OCI-LY7 (cell line): Measurements from ENCODE around the gene CNTNAP5. TPM values are rescaled to one million over a fixed set of nuclear protein-coding genes. Genes with fewer than 3 reads are reported as not detected.

ENCODE experiments used
- BruUV-seq: library from RNA; stranded (reverse); fragments of 400-500 nt; replicated peaks from 2 replicates; lab custom pipeline; 2021; lab: Mats Ljungman, UMichigan
- CTCF ChIA-PET: fragments of 300-600 bp; sonication (Branson Sonifier 250); formaldehyde crosslinking; loops from one replicate; lab custom pipeline; 2022; ENCODE audit warnings: antibody characterized with exemption; ENCODE audit not compliant: unreplicated experiment; lab: Charles Lee
- POLR2A ChIA-PET: fragments of 300-600 bp; sonication (Branson Sonifier 250); formaldehyde crosslinking; loops from one replicate; lab custom pipeline; 2022; ENCODE audit warnings: antibody characterized with exemption; lab: Charles Lee
- DNase-seq: peaks from one replicate; pipeline ENCODE4 v3.0.0-alpha.2; 2015; ENCODE audit warnings: low spot score
- H2AFZ ChIP-seq: fragments of 200-600 bp; sonication (generic), shearing (Covaris generic); 2 replicates; pipeline ENCODE4 v1.6.1; 2014; ENCODE audit warnings: mild to moderate bottlenecking, antibody characterized with exemption, low read length, moderate library complexity
- H3K27ac ChIP-seq: fragments of 200-600 bp; sonication (generic); 2 replicates; pipeline ENCODE4 v1.5.1; 2014; ENCODE audit warnings: mixed run types, low read depth, mild to moderate bottlenecking, moderate library complexity, low read length, inconsistent platforms; ENCODE audit not compliant: poor library complexity, severe bottlenecking
- H3K36me3 ChIP-seq: fragments of 200-600 bp; sonication (generic); 2 replicates; pipeline ENCODE4 v1.6.1; 2014; ENCODE audit warnings: mild to moderate bottlenecking, antibody characterized with exemption, low read length, moderate library complexity, mixed read lengths; ENCODE audit not compliant: insufficient read depth
- H3K4me1 ChIP-seq: fragments of 200-600 bp; sonication (generic); 2 replicates; pipeline ENCODE4 v1.5.1; 2014; ENCODE audit warnings: mild to moderate bottlenecking, low read length; ENCODE audit not compliant: insufficient read depth, poor library complexity, severe bottlenecking
- H3K4me2 ChIP-seq: fragments of 200-600 bp; sonication (generic); 2 replicates; pipeline ENCODE4 v1.6.1; 2014; ENCODE audit warnings: mild to moderate bottlenecking, low read length
- H3K4me3 ChIP-seq: fragments of 200-600 bp; sonication (generic); 2 replicates; pipeline ENCODE4 v1.5.1; 2014; ENCODE audit warnings: mild to moderate bottlenecking, low read depth, low read length; ENCODE audit not compliant: poor library complexity, severe bottlenecking
- H3K79me2 ChIP-seq: fragments of 200-600 bp; sonication (generic); 2 replicates; pipeline ENCODE4 v1.6.1; 2016; ENCODE audit warnings: low read depth, mild to moderate bottlenecking, low read length, moderate library complexity, mixed read lengths; ENCODE audit not compliant: insufficient read depth
- H3K9me2 ChIP-seq: fragments of 200-600 bp; sonication (generic); 2 replicates; pipeline ENCODE4 v1.6.1; 2016; ENCODE audit warnings: mild to moderate bottlenecking, low read length, mixed read lengths; ENCODE audit not compliant: insufficient read depth
- H3K9me3 ChIP-seq: fragments of 200-600 bp; sonication (generic); 2 replicates; pipeline ENCODE4 v1.6.1; 2014; ENCODE audit warnings: mild to moderate bottlenecking, mixed run types, low read length, mixed read lengths
- H4K20me1 ChIP-seq: fragments of 200-600 bp; sonication (generic); 2 replicates; pipeline ENCODE4 v1.6.1; 2014; ENCODE audit warnings: mild to moderate bottlenecking, antibody characterized with exemption, low read length, moderate library complexity, mixed read lengths; ENCODE audit not compliant: insufficient read depth
- CTCF ChIP-seq: fragments of 200-600 bp; sonication (generic); conservative IDR thresholded peaks from 2 replicates; pipeline ENCODE4 v1.5.1; 2014; ENCODE audit warnings: mild to moderate bottlenecking, antibody characterized with exemption, low read length, moderate library complexity, mixed read lengths
- EZH2phosphoT487 ChIP-seq: fragments of 200-600 bp; sonication (generic); IDR thresholded peaks from 2 replicates; pipeline ENCODE4 v1.6.1; 2018; ENCODE audit warnings: low read depth, borderline replicate concordance, mild to moderate bottlenecking, mixed run types, antibody characterized with exemption, low read length, moderate library complexity, mixed read lengths
- intact Hi-C: fragments of 100-400 bp; cut with micrococcal nuclease; formaldehyde crosslinking; loops from one replicate; pipeline ENCODE4 v1.10.0; 2022; ENCODE audit not compliant: unreplicated experiment
- total RNA-seq, 2 experiments: library from RNA; depleted of rRNA in 1 of 2; stranded (reverse); fragments of >200 nt in 1 of 2; shearing (Covaris generic) in 1 of 2; gene quantifications; 2 replicates each; pipeline ENCODE4 v1.2.3, GENCODE V29; 2014 to 2022

CNTNAP5 gene
- total RNA-seq, 2 experiments from 2014 or later: not detected

GRCh38 chr2:124533226-124533954 lies 508.3 kb downstream of the CNTNAP5 start:
- TF ChIP-seq CTCF: no peak
- no peak for TF ChIP-seq EZH2phosphoT487
- H3K4me3 ChIP-seq: no peak overlapping the region
- no peak overlapping the region for H3K4me2 ChIP-seq
- no peaks in the 10 kb centered on the region for H3K9me3 ChIP-seq
- no peaks in the 10 kb centered on the region for H3K79me2 ChIP-seq
- H4K20me1 ChIP-seq: no peaks in the 10 kb centered on the region
- H3K9me2 ChIP-seq: no peaks in the 10 kb centered on the region
- BruUV-seq: no TSS peak
- intact Hi-C loops: no loop called here
- no peaks in the 10 kb centered on the region for H3K36me3 ChIP-seq
- no peak overlapping the region for H2AFZ ChIP-seq
- CTCF ChIA-PET: no interaction called here
- POLR2A ChIA-PET: interaction anchor here (0.5 kb wide), 1 partner anchor 16 kb away, joined by 3 read pairs; no protein-coding TSS in a partner anchor
- no peak overlapping the region for H3K27ac ChIP-seq
- H3K4me1 ChIP-seq: no peaks in the 10 kb centered on the region
- DNase-seq: no peak

DNA sequence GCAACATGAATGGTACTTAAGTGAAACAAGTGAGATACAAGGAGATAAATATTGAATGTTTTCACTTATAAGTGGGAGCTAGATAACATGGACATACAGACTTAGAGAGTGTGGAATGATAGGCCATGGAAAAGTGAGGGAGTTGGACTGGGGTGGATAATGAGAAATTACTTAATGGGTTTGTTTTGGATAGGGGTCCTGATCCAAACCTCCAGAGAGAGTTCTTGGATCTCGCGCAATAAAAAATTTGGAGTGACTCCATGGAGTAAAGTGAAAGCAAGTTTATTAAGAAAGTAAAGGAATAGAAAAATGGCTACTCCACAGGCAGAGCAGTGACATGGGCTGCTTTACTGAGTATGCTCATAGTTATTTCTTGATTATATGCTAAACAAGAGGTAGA lies 508.9 kb downstream of the CNTNAP5 start:
- DNase-seq: no peak
- ChIA-PET POLR2A (no interaction called here), CTCF (no interaction called here)
- Histone ChIP-seq H3K36me3 (no peaks in the 10 kb centered on the region), H3K9me2 (no peaks in the 10 kb centered on the region), H4K20me1 (no peaks in the 10 kb centered on the region), H3K9me3 (no peaks in the 10 kb centered on the region), H3K27ac (no peak overlapping the region), H3K4me2 (no peak overlapping the region), H3K4me1 (no peaks in the 10 kb centered on the region), H2AFZ (no peak overlapping the region), H3K79me2 (no peaks in the 10 kb centered on the region), H3K4me3 (no peak overlapping the region)
- no peak for TF ChIP-seq CTCF
- no peak for TF ChIP-seq EZH2phosphoT487
- BruUV-seq: no TSS peak
- intact Hi-C loops: no loop called here

DNA sequence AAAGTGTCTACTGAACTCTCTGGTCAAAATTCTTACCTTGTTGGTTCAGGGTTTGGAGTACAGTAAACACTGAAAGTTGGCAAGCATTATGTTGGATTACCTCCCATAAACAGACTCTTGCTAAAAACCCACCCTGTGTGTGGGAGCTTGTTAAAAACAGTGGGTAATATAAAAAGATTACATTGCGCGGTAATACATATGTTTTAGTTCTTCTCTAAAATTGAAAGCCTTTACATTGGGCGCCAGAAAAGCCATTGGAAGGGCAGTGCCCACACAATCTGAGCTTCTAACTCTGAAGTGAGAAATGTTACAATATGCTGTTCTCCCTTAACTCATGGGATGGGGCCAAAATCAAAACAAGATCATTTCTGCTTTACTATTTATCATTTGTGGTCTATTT lies 510.7 kb downstream of the CNTNAP5 start:
- ChIA-PET CTCF (no interaction called here), POLR2A (no interaction called here)
- Histone ChIP-seq H3K4me3 (no peak overlapping the region), H3K79me2 (no peaks in the 10 kb centered on the region), H4K20me1 (no peaks in the 10 kb centered on the region), H3K4me2 (no peak overlapping the region), H3K27ac (no peak overlapping the region), H3K9me2 (no peaks in the 10 kb centered on the region), H3K9me3 (no peaks in the 10 kb centered on the region), H2AFZ (no peak overlapping the region), H3K4me1 (no peaks in the 10 kb centered on the region), H3K36me3 (no peaks in the 10 kb centered on the region)
- TF ChIP-seq CTCF: no peak
- TF ChIP-seq EZH2phosphoT487: no peak
- intact Hi-C loops: no loop called here
- DNase-seq: no peak
- no TSS peak for BruUV-seq
